Right lobe of liver (tissue), 6 donors: Measurements from ENCODE around the gene ELAPOR1. TPM values are rescaled to one million over a fixed set of nuclear protein-coding genes. Genes with fewer than 3 reads are reported as not detected.
A peak's percentile ranks its signal among the peaks of the same experiment; 100 is the strongest.

Source experiments
- ATAC-seq, 4 donors: fragments of 200-7000 bp; cut with Tn5 transposase; one replicate each; pipeline ENCODE4 v1.9.1; 2020; ENCODE audit warnings: mild to moderate bottlenecking in 4 of 4, moderate library complexity in 4 of 4
- DNase-seq, 3 donors: peaks; one replicate each; pipeline ENCODE4 v3.0.0-alpha.2; 2020
- H3K27ac ChIP-seq, 3 donors: fragments of 200-600 bp; one replicate each; pipeline ENCODE4 v1.8.0; 2022
- H3K27me3 ChIP-seq, 2 donors: fragments of 200-600 bp; one replicate each; pipeline ENCODE4 v1.8.0; 2022
- H3K36me3 ChIP-seq, 4 donors: fragments of 200-600 bp; sonication (generic) in 1 of 4; one replicate each; pipeline versions ENCODE4 v1.5.1 to v1.8.0; 2017 to 2022; ENCODE audit warnings: control low read depth in 1 of 4
- H3K4me1 ChIP-seq, 4 donors: fragments of 200-600 bp; sonication (generic) in 1 of 4; one replicate each; pipeline versions ENCODE4 v1.5.1 to v1.8.0; 2017 to 2022; ENCODE audit warnings: control low read depth in 1 of 4
- H3K4me3 ChIP-seq, 3 donors: fragments of 200-600 bp; one replicate each; pipeline ENCODE4 v1.8.0; 2022
- H3K9me3 ChIP-seq, 4 donors: fragments of 200-600 bp; sonication (generic) in 1 of 4; one replicate each; pipeline versions ENCODE4 v1.5.1 to v1.8.0; 2017 to 2022; ENCODE audit warnings: control low read depth in 1 of 4
- CTCF ChIP-seq, 4 donors: fragments of 200-600 bp in 3 of 4; fragments of 450-650 bp in 1 of 4; IDR thresholded peaks; one replicate each; pipeline versions ENCODE4 v1.5.1 to v1.8.0; 2016 to 2022; ENCODE audit warnings: antibody characterized with exemption in 4 of 4, mild to moderate bottlenecking in 2 of 4
- POLR2A ChIP-seq: fragments of 450-650 bp; IDR thresholded peaks from one replicate; pipeline ENCODE4 v1.6.1; 2017; ENCODE audit warnings: antibody characterized with exemption, mild to moderate bottlenecking
- WGBS: methylation state at CpG from one replicate; pipeline ENCODE4 v1.1.6; 2018; ENCODE audit warnings: low coverage, low lambda C conversion rate; ENCODE audit not compliant: insufficient coverage; ENCODE audit errors: missing lambda C conversion rate; 5-methylcytosine and 5-hydroxymethylcytosine counted together
- intact Hi-C, 2 donors: fragments of 100-400 bp; cut with DNase I; formaldehyde crosslinking; loops; one replicate each; pipeline versions ENCODE4 v1.11.2 to v1.14.1; 2022
- long read RNA-seq: library from polyadenylated mRNA; unstranded; transcript quantifications from one replicate; pipeline ENCODE4 v2.0.0, GENCODE V29; 2019
- total RNA-seq, 6 experiments: library from RNA; depleted of rRNA in 2 of 6; stranded (reverse); fragments of >200 nt in 2 of 6; fragmentation: NEBNext Ultra II Directional in 3 of 6; extraction: Animal tissue kit (Norgen Biotek cat#: 25700) in 3 of 6; gene quantifications; one replicate each; pipeline versions ENCODE4 v1.1.0 to v1.2.4, GENCODE V29; 2016 to 2023
- donor health status: DM: no; HTN: yes; CAD: no.
- donor health status: DM: no; HTN: no; CAD: no.
- donor health status: DM: no; HTN: no; CAD: no.
- donor health status: DM: no; HTN: yes; CAD: no.
- donor health status: DM: no; HTN: yes; CAD: no.

Gene ELAPOR1
- 1 to 10 TPM in 1 of 6 experiments, under 1 TPM in 5; 0.16 to 1.2 (median 0.22) TPM for total RNA-seq
- long read RNA-seq, partial matches to known transcripts = 0 of 1 reads
- long read RNA-seq, other reads (novel, unspliced or antisense) = 1 of 1 reads

GRCh38 chr1:109113590-109114341, at the start of gene ELAPOR1:
ELAPOR1 (plus strand) TSS chr1:109114115; CDS start chr1:109114184, 69 bp downstream.
- 3% methylated on average over 8 of the region's 56 CpGs for WGBS
- intact Hi-C loops = no loop called here
- ATAC-seq (peak; percentile 40 to 50 (median 46)), DNase-seq (peak; percentile 47 to 77 (median 54))
- TF ChIP-seq POLR2A (no peak), CTCF (IDR thresholded peaks at IDR 0.05) (no peak)
- H3K36me3 ChIP-seq = no peaks in the 10 kb centered on the region
- no peaks in the 10 kb centered on the region for H3K9me3 ChIP-seq
- H3K27ac ChIP-seq = no peak within 1 kb of the TSS
- H3K4me3 ChIP-seq = peak within 1 kb of the TSS in 2 of 3 donors; percentile 1 to 38
- peaks cover 5 to 6% of the 10 kb centered on the region in 2 donors for H3K27me3 ChIP-seq
- peaks cover 0 to 18% (median 0%) of the 10 kb centered on the region in 4 donors for H3K4me1 ChIP-seq

GRCh38 chr1:109065137-109065536, 48.8 kb upstream of the ELAPOR1 start:
- no peaks in the 10 kb centered on the region for H3K9me3 ChIP-seq
- H3K4me1 ChIP-seq = peaks cover 0 to 11% (median 0%) of the 10 kb centered on the region in 4 donors
- peaks cover 0 to 21% (median 4%) of the 10 kb centered on the region in 4 donors for H3K36me3 ChIP-seq
- H3K4me3 ChIP-seq = no peak overlapping the region
- no peak for ATAC-seq
- no peak for DNase-seq
- 94% methylated on average over 3 of the region's 3 CpGs for WGBS
- no peak overlapping the region for H3K27ac ChIP-seq
- H3K27me3 ChIP-seq = no peaks in the 10 kb centered on the region
- intact Hi-C loops = no loop called here
- no peak for TF ChIP-seq POLR2A
- TF ChIP-seq CTCF (IDR thresholded peaks at IDR 0.05) = no peak

DNA sequence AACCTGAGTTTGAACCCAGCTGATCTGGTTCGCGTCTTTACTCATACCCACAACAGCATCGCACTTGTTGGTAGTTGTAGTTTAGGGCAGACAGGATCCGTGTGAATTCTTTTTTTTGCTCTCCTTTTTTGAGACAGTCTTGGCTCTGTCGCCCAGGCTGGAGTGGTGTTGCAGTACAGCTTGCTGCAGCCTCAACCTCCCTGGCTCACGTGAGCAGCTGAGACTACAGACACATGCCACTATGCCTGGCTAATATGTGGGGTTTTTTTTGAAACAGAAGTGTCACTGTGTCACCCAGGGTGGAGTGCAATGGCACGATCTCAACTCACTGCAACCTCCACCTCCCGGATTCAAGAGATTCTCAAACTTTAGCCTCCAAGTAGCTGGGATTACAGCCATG, 46.0 kb upstream of the ELAPOR1 start:
- 88% methylated on average over 8 of the region's 8 CpGs for WGBS
- Histone ChIP-seq H3K27ac (no peak overlapping the region), H3K4me3 (no peak overlapping the region), H3K27me3 (no peaks in the 10 kb centered on the region), H3K4me1 (no peaks in the 10 kb centered on the region), H3K9me3 (no peaks in the 10 kb centered on the region), H3K36me3 (peaks cover 0 to 21% (median 4%) of the 10 kb centered on the region in 4 donors)
- TF ChIP-seq CTCF (IDR thresholded peaks at IDR 0.05) (no peak), POLR2A (no peak)
- DNase-seq (no peak), ATAC-seq (no peak)
- intact Hi-C loops = no loop called here

DNA sequence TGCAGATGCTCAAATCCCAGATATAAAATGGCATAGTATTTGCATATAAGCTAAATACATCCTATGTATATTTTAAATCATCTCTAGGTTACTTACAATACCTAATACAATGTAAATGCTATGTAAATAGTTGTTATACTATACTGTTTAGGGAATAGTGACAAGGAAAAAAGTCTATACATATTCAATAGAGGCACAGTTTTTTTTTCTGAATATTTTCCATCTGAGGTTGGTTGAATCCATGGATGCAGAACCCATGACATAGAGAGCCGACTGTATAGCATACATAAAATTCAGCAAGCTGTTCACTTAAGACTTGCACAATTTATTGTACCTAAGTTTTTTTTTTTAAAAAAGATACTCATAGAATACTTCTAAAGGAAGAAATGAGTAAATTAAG, 44.6 kb upstream of the ELAPOR1 start:
- H3K27me3 ChIP-seq = no peaks in the 10 kb centered on the region
- intact Hi-C loops = no loop called here
- H3K36me3 ChIP-seq = peaks cover 0 to 21% (median 2%) of the 10 kb centered on the region in 4 donors
- no peaks in the 10 kb centered on the region for H3K9me3 ChIP-seq
- H3K27ac ChIP-seq = no peak overlapping the region
- ATAC-seq (no peak), DNase-seq (no peak)
- no peak overlapping the region for H3K4me3 ChIP-seq
- H3K4me1 ChIP-seq = no peaks in the 10 kb centered on the region
- 89% methylated on average over 1 of the region's 1 CpG for WGBS
- TF ChIP-seq POLR2A (no peak), CTCF (IDR thresholded peaks at IDR 0.05) (no peak)
